Right forelimb (tissue), 1 donor: Measurements from ENCODE around the gene SREK1IP1.
A peak's percentile ranks its signal among the peaks of the same experiment; 100 is the strongest.

Source experiments
- DNase-seq: peaks from one replicate; pipeline ENCODE4 v3.0.0-alpha.2; 2018

SREK1IP1 gene

DNA sequence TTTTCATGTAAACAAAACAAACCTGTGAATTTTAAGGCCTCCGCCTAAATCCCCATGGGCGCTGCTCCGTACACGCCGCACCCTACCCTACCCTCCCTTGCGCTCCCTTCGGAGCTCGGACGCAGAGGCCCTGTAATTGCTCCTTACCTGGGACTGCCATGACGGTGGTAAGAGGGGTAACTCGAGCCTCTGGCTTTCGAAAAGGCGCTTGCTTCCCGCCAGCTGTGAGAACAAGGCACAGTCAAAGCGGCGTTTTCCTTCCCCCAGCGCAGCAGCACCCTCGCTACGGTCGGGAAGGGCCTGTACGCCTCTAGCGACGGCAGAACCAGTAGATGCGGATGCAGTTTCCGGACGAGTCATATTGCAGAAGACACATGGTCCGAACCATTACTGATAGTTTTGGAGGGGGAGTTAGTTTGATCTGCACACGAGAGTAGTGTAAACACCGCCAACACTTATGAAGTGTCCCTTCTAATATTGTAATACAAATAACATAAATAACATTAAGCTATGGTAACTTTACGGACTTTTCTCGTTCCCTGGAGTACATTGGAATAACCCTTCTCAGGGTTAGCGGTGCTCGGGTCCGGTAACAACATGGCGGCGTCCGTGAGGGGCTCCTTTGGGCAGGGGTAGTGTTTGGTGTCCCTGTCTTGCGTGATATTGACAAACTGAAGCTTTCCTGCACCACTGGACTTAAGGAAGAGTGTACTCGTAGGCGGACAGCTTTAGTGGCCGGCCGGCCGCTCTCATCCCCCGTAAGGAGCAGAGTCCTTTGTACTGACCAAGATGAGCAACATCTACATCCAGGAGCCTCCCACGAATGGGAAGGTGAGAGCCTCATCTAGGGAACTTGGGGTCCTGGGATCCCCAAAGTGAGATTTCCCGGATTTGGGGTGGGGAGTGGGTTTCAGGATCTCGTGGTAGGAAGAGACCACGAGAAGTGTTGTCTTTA lies at the start of gene SREK1IP1, which contains the start of gene CWC27:
SREK1IP1 (minus strand) TSS at position 334 of the 955 bp plus-strand sequence; CDS start at position 160, 174 bp downstream.
CWC27 (plus strand) TSS at position 573 of the 955 bp plus-strand sequence; CDS start at position 790, 217 bp downstream.
- DNase-seq, result peak; percentile 89

DNA sequence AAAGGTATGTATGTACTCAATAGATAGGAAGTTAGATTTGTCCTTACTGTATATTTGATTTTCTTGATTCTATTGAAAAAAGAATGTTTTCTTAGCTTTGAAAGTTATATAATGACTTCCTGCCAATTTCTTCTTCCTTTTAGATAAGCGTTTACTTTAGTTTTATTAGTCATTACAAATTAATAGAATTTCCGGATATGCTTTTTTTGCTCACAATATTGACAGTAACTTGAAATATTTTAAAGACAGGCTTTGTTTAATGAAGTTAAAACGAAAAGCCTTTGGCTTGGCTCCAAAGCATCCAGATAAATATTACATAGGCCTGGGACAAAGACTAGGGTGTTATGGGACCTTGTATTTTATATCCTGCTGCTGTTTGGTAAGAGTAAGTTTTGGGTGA lies 49.8 kb upstream of the SREK1IP1 start:
- DNase-seq, result no peak

DNA sequence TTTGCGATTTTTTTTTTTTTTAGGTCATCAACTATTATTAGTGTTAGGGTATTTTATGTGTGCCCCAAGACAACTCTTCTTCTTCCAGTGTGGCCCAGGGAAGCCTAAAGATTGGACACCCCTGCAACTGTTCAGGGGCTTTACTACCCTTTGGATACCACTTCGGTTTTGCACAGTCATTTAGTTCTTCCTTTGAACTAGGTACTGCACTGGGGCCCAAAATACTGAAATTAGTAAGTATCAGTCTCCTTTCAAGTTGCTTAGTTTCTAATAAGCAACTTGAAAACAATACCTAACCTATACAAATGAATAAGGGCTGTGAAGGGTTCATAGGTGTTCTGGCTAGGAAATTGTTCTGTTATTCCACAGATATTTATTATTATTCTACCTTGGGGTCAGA lies 45.6 kb upstream of the SREK1IP1 start:
- no peak for DNase-seq

DNA sequence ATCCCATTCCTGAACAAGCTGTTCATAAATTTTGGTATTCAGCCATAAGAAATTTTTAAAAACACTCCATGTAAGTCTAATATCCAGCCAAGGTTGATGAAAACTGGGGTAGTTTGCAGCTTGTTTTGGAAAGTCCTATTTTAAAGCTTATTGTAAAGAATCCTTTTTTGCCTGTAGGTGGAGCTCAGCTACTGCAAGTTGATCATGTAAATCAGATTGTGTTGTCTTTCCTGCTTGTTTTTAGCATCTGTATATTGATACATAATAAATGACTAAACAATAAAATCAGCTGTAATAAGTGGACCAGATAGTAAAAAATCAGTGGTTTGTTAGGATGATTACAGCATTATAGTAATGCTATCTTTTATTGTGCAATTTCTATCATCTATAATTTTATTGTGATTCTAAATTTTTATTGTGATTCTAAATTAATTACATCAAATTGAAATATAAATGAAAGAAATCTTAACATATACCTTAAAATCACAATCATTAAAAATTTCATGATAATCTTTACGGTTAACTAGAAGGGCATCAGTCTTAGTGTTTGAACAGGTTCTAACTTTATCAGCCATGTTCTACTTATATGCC lies 42.7 kb upstream of the SREK1IP1 start:
- no peak for DNase-seq

DNA sequence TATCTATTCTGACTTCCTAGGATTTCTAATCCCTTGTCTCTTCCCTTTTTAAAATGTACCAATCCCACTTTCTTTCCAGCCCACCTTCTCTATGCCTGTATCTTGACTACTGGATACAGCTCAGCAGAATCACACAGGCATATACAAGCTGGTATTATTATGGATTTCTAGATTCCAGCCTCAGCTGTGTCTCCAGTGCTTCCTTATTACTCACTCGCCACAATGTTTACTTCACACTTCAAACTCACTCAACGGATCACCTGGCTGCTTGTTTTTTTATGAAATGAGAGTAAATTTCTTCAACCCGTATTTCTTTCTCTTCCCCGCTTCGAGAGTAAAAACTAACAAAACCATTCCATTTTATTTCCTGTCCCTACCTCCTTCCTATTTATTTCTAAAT lies 39.0 kb upstream of the SREK1IP1 start:
- no peak for DNase-seq

DNA sequence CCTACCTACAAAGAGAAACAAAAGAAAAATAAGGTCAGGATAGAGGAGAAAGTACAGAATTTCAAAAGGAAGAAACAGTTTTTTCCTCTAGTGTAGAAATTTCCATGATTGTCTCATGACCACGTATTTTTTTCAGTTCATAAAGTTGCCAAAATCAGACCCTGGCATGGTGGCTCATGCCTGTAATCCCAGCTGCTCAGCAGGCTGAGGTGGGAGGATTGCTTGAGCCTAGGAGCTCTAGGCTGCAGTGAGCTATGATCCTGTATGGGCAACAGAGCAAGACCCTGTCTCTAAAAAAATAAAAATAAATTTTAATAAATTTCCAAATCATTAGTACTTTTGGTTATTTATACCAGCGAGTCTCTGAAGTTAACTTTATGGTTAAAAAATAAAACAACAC lies 38.0 kb upstream of the SREK1IP1 start:
- no peak for DNase-seq

DNA sequence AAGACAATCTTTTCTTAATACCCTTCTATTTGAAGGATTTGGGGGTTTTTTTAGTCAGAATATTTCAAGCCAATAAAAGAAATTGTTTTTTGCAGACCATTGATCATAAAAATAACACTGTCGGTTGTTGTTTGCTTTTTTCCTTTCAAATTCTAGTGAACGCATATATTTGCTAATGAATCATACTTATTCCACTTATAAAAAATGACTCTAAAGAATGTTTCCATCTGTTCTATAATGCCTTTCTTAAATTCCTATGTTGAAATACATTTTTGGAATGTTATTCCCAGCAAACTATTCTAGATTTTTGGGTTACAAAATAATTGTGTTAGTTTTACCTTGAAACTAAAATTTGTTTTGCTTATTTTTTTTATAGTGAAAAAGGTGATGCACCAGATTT lies 32.4 kb upstream of the SREK1IP1 start:
- no peak for DNase-seq

DNA sequence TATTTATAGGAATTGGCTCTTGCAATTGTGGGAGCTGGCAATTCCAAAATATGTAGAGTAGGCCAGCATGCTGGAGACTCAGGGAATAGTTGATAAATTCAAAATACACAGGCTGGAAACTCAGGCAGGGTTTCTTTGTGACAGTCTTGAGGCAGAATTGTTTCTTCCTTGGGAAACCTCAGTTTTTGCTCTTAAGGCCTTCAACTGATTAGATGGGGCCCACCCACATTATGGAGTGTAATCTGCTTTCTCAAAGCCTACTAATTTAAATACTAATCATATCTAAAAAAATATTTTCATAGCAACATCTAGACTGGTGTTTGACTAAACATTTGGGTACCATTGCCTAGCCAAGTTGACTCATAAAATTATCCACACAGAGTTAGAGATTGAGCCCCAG lies 27.8 kb upstream of the SREK1IP1 start:
- DNase-seq, result no peak

DNA sequence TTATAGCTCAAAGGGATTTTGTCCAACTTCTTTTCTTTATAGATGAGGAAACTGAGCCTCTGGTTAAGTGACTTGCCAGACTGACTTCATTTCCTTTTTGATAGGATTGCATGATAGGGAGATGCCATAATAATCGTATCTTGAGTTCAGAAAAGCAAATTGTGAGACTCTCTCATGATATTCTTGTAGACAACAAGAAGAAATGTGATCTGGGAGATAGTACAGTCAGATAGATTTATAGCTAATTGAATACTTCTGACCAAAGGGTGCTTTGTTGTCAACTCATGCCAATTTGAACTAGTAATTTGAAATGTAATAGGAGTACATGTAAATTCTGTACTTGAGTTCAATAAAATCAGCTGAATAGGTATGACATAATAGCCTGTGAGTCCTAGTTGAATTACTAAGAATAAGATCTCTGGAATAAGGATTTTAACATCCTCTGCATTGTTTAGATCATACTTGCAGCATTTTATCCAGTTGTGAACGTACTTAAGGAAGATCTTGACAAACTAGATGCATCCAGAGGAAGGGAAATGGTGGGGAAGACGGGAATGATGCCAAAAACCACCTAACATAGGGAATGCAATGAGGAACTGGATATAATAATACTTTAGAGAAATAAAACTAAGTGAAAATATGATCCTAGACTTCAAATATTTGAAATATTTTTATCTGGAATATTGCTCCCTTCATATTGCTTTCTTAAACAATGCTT lies 25.7 kb upstream of the SREK1IP1 start:
- no peak for DNase-seq

DNA sequence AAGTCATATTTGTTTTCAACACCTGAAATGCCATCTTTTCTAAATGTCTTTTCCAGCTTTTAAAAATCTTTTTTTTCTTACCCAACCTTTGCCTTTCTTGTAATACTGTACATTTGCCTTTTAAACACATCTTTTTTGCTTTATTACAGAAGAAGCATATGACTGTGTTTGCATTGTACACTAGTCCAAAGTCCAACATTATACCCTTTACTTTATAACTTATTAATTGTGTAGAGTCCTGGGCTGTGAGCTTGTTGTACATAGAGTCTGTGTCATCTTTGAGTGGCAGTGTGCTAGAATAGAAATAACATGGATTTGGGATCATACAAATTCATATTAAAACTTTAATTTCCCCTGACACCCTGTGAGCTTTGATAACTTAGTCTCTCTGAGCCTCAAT lies 24.0 kb upstream of the SREK1IP1 start:
- no peak for DNase-seq

DNA sequence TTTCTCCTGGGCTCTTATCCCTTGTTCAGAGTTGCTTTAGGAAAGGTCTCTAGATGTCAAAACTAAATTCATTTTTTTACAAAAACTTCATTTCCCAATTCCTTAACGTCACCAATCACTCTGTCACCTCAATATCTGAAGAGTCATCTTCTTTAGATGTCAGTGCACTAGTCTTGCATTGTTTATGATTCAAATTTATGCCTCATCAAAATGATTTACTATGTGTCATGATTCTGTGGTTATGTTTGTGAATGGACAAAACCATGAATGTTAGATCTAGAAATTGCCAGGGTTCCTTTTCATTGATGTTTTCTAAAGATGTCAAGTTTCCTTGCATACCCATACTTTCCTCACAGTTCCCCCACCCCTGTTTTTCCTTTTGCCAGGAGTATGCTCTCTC lies 21.7 kb upstream of the SREK1IP1 start:
- no peak for DNase-seq

DNA sequence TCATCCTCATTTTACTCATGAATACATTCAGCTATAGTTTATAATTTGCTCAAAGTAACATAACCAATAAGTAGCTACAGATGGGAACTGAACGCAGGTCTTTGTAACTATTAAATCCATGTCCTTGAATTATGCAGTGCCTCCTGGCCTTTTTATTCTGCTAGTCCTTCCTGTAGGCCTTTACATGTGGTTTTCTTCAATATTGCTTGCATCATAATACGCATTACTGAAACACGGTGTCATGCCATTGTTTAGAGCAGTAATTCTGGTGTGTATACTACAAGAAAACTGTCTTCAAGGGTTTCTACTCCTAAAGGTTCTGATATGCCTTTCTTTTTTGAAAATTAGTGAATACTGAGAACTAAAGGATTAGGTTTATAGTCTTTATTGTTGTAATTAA lies 21.0 kb upstream of the SREK1IP1 start:
- DNase-seq, result no peak

DNA sequence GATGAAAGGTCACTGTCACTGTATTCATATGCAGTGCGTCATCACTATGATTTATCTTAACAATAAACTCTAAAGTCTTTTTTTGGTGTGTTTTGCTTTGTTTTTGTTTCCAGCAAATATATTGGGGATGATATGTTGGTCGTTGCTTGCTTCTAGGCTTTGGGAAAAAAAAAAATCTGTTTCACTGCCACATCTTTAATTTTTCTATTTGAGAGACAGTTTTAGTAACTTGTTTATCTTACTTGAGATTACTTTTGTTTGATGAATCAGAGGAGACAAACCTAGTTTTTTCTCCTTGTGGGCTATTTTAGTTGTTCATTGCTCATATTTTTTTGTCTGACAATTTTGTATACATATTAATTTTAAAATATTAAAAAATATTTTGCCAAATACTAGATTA lies 19.7 kb upstream of the SREK1IP1 start:
- no peak for DNase-seq

DNA sequence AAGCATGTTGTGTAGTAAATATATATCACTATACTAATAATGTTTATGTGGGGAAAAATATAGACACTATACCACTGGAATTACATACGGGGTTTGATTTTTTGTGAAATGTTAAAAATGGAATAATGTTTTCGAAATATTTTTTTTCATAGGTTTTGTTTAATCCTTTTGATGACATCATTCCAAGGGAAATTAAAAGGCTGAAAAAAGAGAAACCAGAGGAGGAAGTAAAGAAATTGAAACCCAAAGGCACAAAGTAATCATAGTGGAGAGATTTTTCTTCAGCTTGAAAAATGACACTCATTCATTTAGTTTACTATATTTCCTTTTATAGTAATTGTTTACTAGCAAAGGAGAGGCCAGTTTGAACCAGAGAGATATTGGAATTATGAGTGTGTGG lies 17.9 kb upstream of the SREK1IP1 start:
- no peak for DNase-seq

DNA sequence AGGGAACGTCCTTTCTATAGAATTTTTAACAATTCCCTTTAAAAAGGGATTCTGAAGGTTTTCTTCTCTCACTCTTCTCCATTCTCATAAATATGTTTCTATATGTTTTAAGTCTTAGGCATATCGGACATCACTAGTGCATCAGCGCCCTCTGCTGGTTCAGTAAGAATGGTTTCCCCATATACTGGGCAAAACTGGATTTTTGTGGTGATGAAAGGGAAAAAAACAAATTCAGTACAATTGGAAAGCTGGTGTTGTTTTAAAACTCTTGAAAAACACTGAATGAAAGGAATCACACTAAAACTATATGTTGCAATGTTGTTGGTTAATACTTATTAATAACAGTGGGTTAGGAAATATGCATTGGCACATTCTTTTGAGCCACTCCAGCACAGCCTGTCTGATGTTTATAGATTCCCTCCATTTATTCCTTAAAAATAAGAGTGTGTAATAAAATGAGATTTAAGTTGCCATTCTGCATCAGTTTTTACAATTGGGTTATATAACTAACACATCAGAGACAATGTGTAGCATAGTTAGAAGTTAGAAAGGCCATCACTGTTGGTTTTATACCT lies 16.0 kb upstream of the SREK1IP1 start:
- DNase-seq, result peak; percentile 74

DNA sequence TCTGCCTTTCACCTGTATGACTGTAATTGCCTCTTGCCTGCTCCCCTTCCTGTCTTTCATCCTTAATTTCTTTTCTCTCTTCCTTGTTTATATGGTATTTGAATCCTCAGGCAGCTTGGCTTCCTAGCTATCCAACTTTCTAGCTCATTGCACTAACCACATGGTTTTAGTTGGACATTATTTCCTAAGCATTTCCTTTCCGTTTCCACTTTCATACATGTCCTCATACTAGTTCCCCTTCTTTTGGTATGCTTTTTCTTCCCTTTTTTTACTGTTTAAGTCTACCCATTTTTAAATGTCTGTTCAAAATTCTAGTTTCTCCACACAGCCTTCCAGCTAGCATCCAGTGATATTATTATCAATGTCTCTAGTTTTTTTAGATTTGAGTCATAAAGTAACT lies 6.8 kb upstream of the SREK1IP1 start:
- no peak for DNase-seq

DNA sequence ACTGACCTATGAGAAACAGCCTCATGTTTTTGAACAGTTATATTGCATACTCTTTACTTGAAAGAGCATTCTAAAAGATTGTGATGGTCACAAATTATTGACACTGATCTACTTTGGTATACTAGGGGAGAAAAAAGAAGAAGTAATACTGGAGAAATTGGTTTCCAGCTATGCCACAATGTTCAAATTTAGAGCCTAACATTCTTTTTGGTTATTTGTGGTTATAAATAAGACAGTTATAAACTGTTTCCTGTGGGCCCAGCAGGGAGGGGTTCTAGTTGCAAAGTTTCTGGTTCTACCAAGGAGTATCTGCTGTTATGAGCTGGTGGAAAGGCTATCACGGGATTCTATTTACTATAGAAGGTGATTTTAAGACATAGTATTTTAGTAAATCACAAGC lies 5.0 kb upstream of the SREK1IP1 start:
- no peak for DNase-seq

DNA sequence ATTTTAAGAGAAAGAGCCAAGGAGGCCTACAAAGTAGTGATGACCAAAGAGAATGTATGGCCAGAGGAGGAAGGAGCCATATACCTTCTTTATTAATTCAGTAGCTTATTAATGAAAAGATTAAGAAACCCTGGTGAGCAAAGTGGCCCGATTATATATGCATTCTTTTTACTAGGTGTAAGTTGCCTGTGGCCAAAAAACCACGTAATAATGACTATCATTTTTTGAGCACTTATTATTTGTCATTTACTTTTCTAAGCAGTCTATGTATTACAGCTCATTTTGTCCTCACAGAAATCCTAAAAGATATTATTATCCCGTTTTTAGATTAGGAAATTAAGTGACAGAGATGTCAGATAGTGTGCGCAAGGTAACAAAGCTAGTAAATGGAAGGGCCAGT lies 3.2 kb upstream of the SREK1IP1 start:
- no peak for DNase-seq

DNA sequence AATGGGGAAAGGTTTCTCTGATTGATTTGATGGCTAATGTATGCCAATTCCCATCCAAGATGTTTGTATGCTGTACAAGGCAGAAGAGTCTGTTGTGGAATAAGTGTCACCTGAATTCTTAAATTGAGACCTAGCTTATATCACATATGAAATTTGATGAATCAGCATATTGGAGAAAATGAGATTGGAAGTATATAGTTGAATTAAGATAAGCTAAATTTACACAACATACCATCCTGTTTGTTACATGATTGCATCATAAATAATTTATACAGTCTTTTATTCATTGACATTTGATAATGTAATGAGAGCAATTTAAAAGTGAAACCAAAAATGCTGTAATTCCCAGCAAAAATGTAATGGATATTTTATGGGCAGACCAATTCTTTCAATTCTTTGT lies 1.4 kb upstream of the SREK1IP1 start:
- no peak for DNase-seq

DNA sequence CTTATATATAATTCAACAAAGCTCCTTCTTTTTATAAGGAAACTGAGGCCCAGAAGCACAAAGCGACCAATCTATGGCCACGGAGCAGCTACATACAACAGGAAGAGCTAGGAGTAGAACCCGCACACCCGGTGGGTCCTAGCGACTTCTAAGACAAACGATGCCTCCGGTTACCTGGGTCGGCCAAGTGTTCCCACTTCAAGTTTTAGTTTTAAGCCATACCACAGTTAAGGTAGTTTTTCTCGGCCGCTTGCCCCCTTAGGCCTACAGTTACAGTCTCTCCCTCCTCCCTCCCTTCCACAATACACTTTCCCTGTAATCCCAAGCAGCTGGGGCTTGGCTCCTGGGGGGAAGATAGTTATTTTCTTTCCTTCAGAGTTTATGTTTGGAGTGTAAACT lies 533 bp downstream of the SREK1IP1 start:
- no peak for DNase-seq

DNA sequence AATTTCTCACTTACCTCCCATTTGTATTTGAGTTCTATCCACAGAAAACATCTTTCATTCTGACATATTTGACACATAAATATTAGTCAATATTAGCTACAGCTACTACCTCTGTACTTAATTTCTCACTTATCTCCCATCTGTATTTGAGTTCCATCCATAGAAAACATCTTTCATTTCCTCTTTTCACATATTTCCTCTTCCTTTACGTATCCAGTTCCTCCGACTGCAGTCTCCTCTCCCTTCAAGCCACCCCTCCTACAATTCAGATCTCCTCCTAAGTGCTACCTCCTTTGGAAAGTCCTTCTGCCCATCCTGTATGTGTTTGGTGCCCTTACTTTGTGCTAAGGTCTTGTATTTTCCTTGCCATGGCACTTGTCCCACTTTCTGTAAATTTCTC lies 1.6 kb downstream of the SREK1IP1 start:
- DNase-seq, result no peak

DNA sequence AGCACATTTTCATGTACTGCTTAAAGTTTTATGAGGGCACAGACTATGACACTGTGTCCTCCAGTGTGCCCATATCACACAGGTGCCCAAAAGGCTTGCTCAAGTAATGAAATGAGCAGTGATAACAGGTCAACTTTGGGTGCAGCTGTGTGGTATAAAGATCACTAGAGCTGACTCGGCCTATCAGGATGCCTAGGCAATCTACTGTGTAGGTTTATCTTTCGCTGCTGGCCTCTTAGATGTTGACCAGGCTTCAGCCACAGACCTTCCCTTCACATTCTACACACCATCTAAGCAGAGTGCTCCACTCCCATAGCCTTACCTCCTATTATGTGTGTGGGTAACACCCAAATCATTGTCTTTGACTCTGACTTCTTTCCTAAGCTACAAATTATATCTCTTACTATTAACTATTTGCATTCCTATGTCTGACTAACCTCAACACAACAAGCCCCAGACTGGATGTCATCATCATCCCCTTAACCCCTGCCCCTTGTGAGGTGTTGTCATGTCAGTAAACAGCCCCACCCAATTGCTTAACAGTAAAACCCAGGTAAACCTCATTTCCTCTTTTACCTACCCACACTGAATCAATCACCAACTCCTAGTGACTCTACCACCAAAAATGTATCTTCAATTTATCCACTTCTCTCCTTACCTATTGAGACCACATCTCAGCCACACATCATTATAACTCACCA lies 2.5 kb downstream of the SREK1IP1 start:
- no peak for DNase-seq
